Testis (tissue), 2 donors: ENCODE data around the gene ESPNL.
"Not testable (repeated sequence)": the region's sequence is repeated elsewhere in the genome, so short reads cannot be mapped to it uniquely, and the experiment has no call there.

Source experiments
- CTCF ChIP-seq, 3 experiments: fragments of 450-650 bp in 2 of 3; fragments of 200-600 bp in 1 of 3; sonication (generic) in 1 of 3; IDR thresholded peaks; one replicate each; pipeline ENCODE4 v1.5.1; 2016 to 2019; ENCODE audit warnings: antibody characterized with exemption in 3 of 3, mild to moderate bottlenecking in 2 of 3, moderate library complexity in 1 of 3
- POLR2A ChIP-seq: fragments of 450-650 bp; IDR thresholded peaks from one replicate; pipeline ENCODE4 v1.6.1; 2017; ENCODE audit warnings: antibody characterized with exemption, mild to moderate bottlenecking, moderate library complexity

GRCh38 chr2:238115709-238116108, 15.6 kb downstream of the ESPNL start:
- not testable (repeated sequence) for TF ChIP-seq POLR2A; CTCF (IDR thresholded peaks at IDR 0.05)
